NT2/D1 (cell line): Measurements from ENCODE around the gene GAD2.
A peak's percentile ranks its signal among the peaks of the same experiment; 100 is the strongest.

Experiments
- DNase-seq: peaks from one replicate; pipeline ENCODE4 v3.0.0-alpha.2; 2011; ENCODE audit warnings: low read depth, low spot score
- H3K27me3 ChIP-seq: 2 replicates; pipeline ENCODE4 v1.6.0; 2011; ENCODE audit warnings: mild to moderate bottlenecking; ENCODE audit not compliant: insufficient read length, insufficient read depth
- H3K36me3 ChIP-seq: 2 replicates; pipeline ENCODE4 v1.6.1; 2011; ENCODE audit warnings: mild to moderate bottlenecking, low read length, mixed read lengths; ENCODE audit not compliant: insufficient read depth, insufficient read length
- H3K4me1 ChIP-seq: 2 replicates; pipeline ENCODE4 v1.5.1; 2011; ENCODE audit not compliant: insufficient read depth, insufficient read length
- H3K4me3 ChIP-seq: 2 replicates; pipeline ENCODE4 v1.5.1; 2011; ENCODE audit warnings: low read depth; ENCODE audit not compliant: insufficient read length
- H3K9ac ChIP-seq: 2 replicates; pipeline ENCODE4 v1.6.0; 2011; ENCODE audit warnings: low read depth; ENCODE audit not compliant: insufficient read length
- H3K9me3 ChIP-seq: 2 replicates; pipeline ENCODE4 v1.5.1; 2011; ENCODE audit warnings: mild to moderate bottlenecking, low read length; ENCODE audit not compliant: insufficient read depth
- SUZ12 ChIP-seq: IDR thresholded peaks from 2 replicates; pipeline ENCODE4 v1.6.1; 2011; ENCODE audit not compliant: insufficient read length, insufficient read depth; ENCODE audit errors: extremely low read depth
- YY1 ChIP-seq: IDR thresholded peaks from 2 replicates; pipeline ENCODE4 v1.6.1; 2011; ENCODE audit not compliant: insufficient read length, insufficient read depth
- ZNF274 ChIP-seq: IDR thresholded peaks from 2 replicates; pipeline ENCODE4 v1.6.1; 2011; ENCODE audit warnings: mild to moderate bottlenecking, low read depth, low read length

Gene GAD2

GRCh38 chr10:26214551-26215395 is 1.8 kb upstream of the GAD2 start:
- TF ChIP-seq ZNF274 (no peak), YY1 (no peak), SUZ12 (no peak)
- Histone ChIP-seq H3K9me3 (no peaks in the 10 kb centered on the region), H3K27me3 (peaks cover 99% of the 10 kb centered on the region), H3K4me3 (peak overlapping the region; percentile 40), H3K4me1 (peaks cover 11% of the 10 kb centered on the region), H3K36me3 (no peaks in the 10 kb centered on the region), H3K9ac (peak overlapping the region; percentile 77)
- DNase-seq = no peak

GRCh38 chr10:26215396-26215934 is 1.1 kb upstream of the GAD2 start:
- Histone ChIP-seq H3K9ac (peak overlapping the region; percentile 77), H3K9me3 (no peaks in the 10 kb centered on the region), H3K27me3 (peaks cover 99% of the 10 kb centered on the region), H3K4me3 (peak overlapping the region; percentile 40), H3K36me3 (no peaks in the 10 kb centered on the region), H3K4me1 (peaks cover 11% of the 10 kb centered on the region)
- no peak for TF ChIP-seq ZNF274
- TF ChIP-seq YY1 = no peak
- no peak for TF ChIP-seq SUZ12
- no peak for DNase-seq

GRCh38 chr10:26215935-26216584 is 514 bp upstream of the GAD2 start:
- TF ChIP-seq ZNF274 (no peak), YY1 (no peak), SUZ12 (peak; percentile 8)
- peaks cover 99% of the 10 kb centered on the region for H3K27me3 ChIP-seq
- H3K9ac ChIP-seq = peak overlapping the region; percentile 77
- peaks cover 11% of the 10 kb centered on the region for H3K4me1 ChIP-seq
- H3K9me3 ChIP-seq = no peaks in the 10 kb centered on the region
- H3K4me3 ChIP-seq = peak overlapping the region; percentile 40
- no peak for DNase-seq
- no peaks in the 10 kb centered on the region for H3K36me3 ChIP-seq

GRCh38 chr10:26217396-26218086 is 967 bp downstream of the GAD2 start:
- no peak for DNase-seq
- H3K27me3 ChIP-seq = peaks cover 99% of the 10 kb centered on the region
- H3K4me3 ChIP-seq = peak overlapping the region; percentile 25
- H3K4me1 ChIP-seq = peaks cover 14% of the 10 kb centered on the region
- no peaks in the 10 kb centered on the region for H3K9me3 ChIP-seq
- no peaks in the 10 kb centered on the region for H3K36me3 ChIP-seq
- peak overlapping the region; percentile 9 for H3K9ac ChIP-seq
- TF ChIP-seq YY1 (no peak), SUZ12 (peak; percentile 70)

GRCh38 chr10:26219676-26220075 is 3.1 kb downstream of the GAD2 start:
- H3K27me3 ChIP-seq = peaks cover 97% of the 10 kb centered on the region
- no peak for DNase-seq
- peaks cover 6% of the 10 kb centered on the region for H3K4me1 ChIP-seq
- no peaks in the 10 kb centered on the region for H3K9me3 ChIP-seq
- no peak for TF ChIP-seq YY1
- TF ChIP-seq ZNF274 = no peak
- TF ChIP-seq SUZ12 = no peak
- no peaks in the 10 kb centered on the region for H3K36me3 ChIP-seq
- no peak overlapping the region for H3K4me3 ChIP-seq
- no peak overlapping the region for H3K9ac ChIP-seq

GRCh38 chr10:26220901-26221300 is 4.3 kb downstream of the GAD2 start:
- H3K36me3 ChIP-seq = no peaks in the 10 kb centered on the region
- DNase-seq = no peak
- peaks cover 97% of the 10 kb centered on the region for H3K27me3 ChIP-seq
- H3K4me1 ChIP-seq = peaks cover 5% of the 10 kb centered on the region
- no peak for TF ChIP-seq YY1
- TF ChIP-seq ZNF274 = no peak
- TF ChIP-seq SUZ12 = no peak
- no peak overlapping the region for H3K4me3 ChIP-seq
- H3K9me3 ChIP-seq = no peaks in the 10 kb centered on the region
- no peak overlapping the region for H3K9ac ChIP-seq

- Histone ChIP-seq H3K4me1 (peaks cover 5% of the 10 kb centered on the region), H3K9ac (no peak overlapping the region), H3K4me3 (no peak overlapping the region), H3K36me3 (no peaks in the 10 kb centered on the region), H3K27me3 (peaks cover 97% of the 10 kb centered on the region), H3K9me3 (no peaks in the 10 kb centered on the region)
- no peak for DNase-seq
- TF ChIP-seq ZNF274 (no peak), YY1 (no peak), SUZ12 (no peak)
Observed at GRCh38 chr10:26221541-26221940, 5.0 kb downstream of the GAD2 start.
